Putamen (tissue), 1 donor: ENCODE measurements around the gene KIRREL3.
A peak's percentile ranks its signal among the peaks of the same experiment; 100 is the strongest.

Experiments used
- DNase-seq: peaks from one replicate; pipeline ENCODE4 v3.0.0-alpha.2; 2016; ENCODE audit warnings: low spot score

The KIRREL3 gene

DNA sequence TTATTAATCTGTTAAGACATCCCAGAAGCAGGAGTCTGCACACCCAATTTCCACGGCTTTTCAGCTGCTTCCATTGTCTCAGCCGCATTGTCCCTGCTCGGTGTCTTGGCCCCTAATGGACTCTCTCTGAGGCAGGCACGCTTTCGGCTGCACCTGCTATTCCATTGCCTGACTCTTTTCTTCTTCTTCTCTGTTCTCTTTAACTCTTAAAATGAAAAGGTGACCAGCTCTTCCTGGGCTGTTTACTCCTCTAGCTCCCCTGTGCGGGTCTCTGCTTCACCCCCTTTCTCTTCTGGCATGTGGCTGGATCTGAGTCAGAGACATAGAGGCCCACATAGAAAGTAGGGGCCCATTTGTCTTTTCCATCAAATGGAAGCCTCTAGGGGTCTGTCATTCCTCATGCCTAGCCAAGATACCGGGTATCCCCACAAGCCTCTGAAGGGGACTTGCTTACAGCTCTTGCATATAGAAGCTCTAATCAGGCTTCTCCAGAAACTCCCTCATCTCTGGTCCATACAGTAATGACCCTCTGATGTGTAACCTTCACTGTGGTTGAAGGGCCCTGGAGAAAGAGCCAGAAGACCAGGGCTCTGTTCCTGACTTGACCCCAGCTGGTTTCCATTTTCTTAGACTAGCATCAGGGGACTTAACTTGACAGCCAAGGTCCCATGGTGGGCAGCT lies 401.2 kb downstream of the KIRREL3 start:
- DNase-seq: no peak

DNA sequence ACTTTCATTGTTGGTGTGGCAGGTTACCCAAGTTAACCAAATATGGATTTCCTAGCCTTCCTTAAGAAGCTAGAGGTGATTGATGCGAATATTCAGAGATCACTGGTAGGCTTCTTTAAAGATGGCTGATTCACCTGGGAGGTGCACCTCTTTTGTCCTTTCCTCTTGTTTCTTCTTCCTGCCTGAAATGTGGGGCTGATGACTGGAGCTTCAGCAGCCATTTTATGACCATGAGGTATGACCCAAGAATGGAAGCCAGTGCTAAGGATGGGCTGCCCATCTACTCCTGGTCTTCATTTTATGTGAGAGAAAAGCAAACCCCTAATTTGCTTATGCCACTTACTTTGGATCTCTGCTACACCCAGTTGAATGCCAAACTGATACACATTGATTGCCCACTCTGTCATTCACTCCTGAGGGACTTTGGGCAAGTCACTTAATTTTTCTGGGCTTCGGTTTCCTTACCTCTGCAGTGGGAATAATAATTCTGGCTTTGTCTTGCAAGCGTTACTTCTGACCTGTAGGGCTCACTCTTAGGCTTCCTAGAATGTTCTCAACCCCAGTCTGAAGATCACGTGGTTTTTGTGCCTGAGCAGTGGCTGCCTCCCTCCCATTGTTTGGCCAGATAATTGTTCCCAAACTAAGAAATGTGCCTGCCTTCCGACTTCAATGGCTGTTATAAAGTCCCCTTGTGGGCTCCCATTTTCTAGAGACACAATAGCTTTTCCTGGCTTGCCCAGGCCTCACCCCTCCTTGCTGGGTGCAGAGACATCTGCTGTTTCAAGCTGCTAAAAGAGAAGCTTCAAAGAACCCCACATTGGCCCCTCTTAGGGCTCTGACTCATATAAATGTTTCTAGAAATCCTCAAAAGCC lies 402.0 kb downstream of the KIRREL3 start:
- no peak for DNase-seq

DNA sequence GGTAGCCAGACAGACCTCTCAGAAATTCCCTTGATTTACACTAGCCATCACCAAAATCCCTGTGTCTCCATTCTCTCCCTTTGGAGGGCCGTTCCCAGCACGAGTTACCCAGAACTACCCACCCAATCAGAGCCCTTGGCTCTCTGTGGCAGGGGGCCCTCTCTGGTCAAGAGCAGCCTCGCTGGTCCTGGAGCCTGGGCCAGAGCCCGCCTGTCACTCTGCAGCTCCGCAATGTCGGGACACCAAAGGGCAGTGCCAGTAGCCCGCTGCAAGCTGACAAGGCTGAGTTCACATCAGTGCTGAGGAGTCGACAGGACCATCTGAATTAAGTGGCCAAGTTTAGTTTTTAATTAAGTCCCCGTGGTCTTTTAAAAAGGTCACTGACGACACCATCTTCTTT lies 403.5 kb downstream of the KIRREL3 start:
- no peak for DNase-seq

DNA sequence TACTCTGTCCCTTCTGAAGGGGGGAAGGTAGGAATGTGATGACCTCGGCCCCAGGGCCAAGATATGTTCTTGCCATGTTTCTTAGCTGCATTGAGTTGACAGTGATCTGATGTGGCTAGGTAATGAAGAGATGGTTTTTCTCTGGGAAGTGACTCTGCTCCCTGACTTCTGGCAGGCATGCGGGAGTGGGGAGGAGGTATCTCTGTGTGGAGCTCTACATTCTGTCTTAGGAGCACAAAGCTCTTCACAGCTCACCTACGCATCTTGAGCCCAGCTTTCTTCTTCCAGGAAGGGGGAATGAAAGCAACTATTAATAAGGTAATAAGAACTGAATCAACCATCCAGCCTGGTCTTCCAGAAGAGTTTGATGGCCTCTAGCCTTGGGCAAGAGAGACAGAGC lies 404.1 kb downstream of the KIRREL3 start:
- peak; percentile 60 for DNase-seq

DNA sequence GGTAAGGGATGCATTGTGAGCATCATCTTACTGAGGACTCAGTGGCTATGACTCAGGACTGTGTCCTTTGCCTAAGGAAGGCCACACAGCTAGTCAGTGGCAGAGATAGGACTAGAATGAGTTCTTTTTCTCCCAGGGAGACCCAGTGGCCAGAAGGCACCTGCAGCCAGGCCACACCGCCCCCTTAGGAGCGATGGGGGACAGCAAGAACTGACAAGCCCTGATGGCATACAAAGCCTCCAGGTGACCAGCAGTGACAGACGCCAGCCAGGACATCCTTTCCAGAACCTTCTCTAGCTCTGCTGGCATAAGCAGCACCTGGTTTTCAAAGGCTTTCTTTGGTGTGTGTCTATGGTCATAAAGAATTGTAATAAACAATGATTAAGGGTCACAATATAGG lies 405.0 kb downstream of the KIRREL3 start:
- no peak for DNase-seq

DNA sequence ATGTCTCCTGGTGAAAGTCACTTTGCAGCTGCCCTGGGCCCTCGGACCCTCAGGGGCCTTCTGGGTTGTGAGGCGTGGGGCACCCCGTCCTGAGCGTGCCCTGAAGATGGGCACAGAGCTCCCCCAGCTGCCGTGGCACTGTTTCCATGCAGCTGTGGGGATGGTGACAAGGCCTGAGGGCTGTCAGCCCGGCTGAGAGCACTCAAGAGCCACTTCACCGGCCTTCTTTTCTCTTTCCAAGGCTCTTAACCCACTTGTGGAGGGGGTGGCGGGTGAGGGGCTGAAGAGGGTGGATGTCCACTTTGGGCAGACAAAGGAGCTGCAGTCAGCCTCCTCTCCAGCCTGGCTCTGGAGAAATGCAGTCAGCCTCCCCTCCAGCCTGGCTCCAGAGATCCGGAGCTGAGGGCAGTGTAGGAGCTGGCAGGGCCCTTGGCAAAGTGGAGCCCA lies 405.6 kb downstream of the KIRREL3 start:
- DNase-seq: no peak

DNA sequence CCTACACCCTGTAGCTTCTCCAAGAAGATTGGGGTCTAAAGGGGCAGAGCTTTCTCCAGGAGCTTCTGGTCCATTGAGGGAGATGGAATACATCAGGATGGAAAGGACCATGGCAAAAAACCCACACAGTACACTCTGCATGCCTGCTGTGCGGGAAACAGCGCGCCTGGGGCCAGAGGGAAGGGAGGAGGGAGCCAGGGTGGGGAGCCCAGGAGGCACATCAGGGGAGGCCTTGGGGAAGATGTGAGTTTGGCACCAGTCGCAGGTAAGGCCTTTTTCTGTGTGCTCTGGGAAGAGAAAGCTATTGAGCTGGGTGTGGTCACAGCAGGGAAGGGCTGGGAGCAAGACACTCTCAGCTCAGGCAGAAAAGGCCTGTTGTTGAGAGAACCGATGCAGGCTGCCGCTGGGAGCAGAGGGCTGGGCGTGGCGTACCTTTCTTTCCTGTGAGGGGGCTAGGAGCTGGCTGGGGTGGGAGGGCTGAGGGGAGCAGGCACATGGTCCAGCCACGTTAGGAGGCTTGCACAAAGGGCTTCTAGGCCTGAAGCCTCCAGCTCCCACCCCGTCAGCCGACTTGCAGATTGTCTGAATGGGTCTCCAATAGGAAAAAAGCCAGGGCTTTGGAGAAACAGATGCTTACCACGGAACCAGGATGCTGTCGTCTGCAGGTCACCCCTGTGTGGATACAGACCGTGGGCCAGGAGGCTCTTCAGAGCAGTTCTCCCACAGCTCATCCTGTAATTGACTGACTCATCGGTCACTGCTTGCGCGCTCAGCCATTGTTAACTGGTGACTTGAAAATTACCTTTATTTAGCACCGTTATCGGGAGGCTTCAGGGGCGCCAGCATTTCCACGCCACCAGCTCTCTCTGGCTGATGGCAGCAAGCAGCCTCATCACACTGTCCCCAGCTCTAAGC lies 407.8 kb downstream of the KIRREL3 start:
- DNase-seq: no peak

DNA sequence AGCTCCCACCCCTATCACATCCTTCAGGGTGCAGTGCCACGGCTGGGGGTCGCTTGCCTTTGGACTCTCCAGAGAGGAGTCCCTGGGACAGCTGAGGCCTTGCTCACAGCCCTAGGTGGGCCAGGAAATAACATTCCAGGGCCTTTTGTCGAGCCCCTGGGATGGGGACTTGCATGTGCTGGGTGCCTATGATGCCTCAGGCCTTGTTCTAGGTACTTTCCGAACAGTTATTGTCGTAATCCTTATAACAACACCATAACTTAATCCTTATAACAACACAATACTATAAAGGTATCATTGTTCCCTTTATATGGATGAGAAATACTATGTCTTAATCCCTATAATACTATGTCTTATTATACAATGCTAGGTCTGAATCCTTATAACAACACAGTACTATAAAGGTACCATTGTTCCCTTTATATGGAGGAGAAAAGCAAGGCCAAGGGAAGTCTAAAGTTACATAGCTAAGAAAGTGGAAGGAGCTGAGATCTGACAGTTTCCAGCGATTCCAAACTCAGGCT lies 408.5 kb downstream of the KIRREL3 start:
- no peak for DNase-seq

DNA sequence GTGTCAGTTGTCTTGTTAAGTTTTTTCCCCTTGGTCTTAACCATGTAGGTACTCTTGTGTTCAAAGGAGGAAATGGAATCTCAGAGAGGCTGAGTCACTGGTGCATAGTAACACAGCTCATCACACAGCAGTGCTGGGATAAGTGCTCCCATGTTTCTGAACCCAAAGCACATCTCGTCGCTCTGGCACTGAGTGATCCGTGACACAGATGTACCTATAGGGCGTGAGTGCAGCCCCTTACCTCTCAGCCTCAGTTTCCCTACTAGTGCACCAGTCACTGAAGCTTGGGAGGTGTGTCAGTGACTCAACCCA lies 411.1 kb downstream of the KIRREL3 start:
- no peak for DNase-seq

DNA sequence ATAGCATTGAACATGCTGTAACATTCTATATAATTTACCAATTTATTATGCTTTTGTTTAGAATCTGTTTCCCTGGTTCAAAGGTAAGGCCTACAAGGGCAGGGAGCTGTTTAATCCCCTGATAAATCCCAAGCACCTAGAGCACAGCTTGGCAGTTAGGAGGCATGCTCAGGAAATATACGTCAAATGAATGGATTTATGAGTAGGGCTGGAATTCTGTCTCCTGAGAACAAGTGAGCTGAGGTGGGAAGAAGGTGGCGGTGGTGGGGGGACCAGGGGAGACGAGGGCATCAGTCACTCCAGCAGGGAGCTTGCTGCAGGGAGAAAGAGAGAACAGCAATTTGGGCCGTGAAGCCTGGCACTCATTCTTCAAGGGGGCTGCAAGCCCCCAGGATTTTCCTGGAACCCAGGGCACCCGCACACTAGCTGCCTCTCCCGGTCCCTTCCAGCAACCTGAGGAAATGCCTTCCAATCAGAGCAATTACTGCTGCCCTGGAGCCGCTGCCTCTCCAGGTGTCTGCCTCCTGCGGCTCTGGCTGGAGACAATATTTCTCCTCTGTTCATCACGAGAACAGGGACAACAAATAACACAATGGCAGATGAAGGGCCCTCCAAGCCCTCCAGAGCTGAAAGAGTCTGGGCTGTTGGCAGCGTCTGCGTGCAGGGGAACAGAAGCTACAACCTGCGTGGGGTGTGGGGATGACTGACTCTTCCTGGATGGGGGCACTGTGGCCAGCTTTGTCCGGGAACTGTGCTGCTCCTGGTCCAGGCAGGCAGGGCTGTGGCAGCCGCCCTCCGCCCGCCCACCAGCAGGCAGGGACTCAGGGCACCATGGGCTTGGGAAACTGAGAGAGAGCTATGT lies 411.7 kb downstream of the KIRREL3 start:
- DNase-seq: no peak

DNA sequence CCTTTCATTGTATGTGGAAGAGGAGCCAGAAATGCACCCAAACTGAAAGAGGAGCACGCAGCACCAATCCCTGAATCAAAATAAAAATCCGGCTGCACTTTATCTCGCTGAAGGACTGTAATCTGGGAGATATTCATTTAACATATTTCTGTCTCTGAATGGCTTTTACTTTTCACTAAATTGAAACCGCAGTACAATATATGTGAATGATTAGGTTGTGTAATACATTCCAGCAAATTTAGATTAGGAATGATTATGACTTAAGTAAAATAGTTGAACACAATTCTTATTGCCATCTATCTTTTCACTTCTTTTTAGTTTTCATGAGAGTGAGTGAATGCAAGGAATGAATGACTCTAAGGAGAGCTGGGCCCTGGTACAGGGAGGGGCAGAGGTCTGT lies 413.0 kb downstream of the KIRREL3 start:
- DNase-seq: no peak

DNA sequence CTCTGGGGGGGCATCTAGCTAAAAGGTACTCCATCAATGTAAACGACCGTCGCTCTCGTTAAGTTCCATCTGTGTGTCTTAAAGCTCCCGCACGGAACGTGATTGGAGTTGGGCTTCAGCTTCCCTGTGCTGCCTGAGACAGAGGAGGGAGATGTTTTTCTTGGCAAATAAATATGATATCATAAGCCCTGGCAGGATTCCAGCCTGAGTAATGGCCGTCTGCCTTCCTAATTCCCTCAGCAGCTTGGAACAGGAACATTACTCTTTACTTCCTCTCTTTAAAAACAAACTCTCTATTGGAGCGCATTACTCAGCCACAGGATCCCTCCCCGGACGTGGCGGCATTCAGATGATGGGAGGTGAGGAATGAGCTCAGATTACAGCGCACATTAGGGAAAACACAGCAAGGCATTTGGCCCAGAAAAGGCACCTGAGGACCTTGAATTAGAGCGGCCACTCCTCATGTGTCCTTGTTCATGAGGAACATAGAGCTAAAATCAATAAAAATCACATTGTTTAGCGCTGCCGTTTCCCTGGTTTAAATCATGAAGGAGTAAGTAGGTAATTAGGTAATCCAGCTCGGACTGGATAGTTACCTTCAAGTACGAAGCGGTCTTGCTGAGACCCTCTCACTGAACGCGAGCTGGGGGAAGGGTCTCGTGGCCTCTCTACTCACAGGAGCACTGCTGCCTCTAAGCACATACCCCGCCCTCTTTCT lies 414.6 kb downstream of the KIRREL3 start:
- DNase-seq: no peak

DNA sequence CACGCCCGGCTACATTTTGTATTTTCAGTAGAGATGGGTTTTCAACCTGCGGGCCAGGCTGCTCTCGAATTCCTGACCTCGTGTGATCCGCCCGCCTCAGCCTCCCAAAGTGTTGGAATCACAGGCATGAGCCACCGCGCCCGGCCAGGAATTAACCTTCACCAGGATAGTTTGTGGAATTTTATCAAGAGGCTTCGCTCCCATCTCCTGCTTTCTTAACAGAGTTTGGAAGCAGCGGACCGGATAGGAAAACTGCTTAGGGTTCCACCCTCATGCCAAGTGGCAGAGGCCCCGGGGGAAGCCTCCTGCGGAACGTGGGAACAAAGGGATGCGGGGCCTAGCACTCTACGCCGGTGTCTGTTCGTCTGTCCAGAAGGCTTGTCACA lies 415.2 kb downstream of the KIRREL3 start:
- DNase-seq: no peak

DNA sequence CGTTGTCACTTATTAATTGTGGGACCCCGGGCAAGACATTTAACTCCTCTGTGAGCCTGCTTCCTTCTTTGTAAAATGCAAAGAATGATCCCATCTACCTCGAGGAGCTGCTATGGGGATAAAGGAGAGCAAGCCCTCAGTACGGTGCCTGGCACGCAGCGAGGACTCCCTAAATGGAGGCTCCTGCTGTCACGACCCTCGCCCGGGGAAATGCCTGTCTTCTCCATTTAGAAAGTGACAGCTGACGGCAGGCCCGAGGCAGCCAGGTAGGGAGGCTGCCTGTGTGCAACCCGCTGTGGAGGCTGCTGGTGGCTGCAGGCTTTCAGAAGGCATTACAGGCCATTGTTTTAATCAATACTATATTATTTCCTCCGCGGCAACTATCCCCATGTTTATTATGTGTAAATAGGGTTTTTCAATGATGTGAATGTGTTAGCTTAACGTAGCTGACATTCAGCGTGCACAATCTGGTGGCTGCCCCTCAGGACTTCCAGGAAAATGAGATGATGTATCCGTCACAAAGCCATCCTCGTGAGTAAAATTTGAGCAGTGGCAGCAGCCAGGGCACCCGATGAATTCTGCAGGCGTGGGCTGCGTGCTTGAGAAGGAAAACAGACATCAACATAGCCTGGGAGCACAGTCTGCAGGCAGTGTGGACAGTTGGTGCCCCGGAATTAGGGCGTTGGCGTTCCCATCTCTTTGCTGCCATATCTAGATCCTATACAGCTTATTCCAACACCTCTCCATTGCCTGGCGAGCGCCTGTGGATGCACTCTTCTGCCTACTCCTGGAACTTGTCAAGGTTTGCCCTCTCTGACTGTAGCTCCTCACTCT lies 416.8 kb downstream of the KIRREL3 start:
- no peak for DNase-seq

DNA sequence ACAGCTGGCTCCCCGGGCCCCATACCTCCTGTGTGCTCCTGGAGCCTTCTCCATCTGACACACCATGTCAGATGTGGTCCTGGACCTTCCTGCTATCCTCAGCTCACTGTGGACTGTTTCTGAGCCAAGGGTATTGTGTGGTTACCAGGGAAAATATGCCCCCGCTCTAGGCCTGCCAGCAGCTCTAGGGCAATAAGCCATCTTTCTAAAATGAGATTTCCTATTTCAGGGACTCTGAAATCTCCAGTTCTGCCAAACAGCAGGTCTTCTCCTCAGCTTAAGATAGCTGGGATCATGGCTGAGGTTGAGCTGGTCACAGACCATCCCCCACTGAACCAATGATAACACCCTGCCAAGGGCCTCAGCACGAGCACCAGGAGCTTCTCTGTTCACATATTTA lies 417.5 kb downstream of the KIRREL3 start:
- no peak for DNase-seq

DNA sequence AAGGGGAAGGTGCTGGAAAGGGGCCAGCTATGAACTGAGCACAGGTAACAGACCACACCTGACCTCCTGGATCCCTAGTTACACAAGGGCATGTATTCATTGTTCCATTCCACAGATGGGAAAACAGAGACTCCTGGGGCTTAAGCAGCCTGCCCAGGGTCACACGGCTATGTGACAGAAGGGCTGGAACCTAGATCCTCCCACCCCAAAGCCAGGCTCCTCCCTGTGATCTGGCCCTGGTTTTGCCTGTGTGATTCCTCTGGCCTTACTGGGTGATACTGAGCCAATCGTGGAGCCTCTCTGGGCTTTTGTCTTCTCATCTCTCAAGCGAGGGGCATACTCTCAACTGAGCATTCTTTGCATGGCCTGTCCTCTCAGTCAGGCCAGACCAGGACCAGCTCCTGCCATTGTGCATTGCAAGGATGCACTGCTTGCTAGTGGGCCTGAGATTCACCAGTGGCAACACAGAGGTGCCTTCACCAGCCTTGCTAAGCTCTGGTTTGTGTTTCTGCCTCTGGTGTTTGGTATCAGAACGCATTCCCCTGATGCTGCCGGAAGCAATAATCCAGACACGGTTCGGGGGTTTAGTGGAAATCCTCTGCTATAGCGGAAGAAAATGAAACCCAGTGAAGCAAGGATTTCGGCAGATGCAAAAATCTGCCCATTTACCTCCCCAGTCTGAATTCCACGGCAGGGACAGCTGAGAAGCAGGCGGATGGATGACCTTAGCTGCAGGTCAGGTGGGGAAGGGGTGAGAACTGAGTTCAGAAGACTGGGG lies 418.5 kb downstream of the KIRREL3 start:
- DNase-seq: no peak

DNA sequence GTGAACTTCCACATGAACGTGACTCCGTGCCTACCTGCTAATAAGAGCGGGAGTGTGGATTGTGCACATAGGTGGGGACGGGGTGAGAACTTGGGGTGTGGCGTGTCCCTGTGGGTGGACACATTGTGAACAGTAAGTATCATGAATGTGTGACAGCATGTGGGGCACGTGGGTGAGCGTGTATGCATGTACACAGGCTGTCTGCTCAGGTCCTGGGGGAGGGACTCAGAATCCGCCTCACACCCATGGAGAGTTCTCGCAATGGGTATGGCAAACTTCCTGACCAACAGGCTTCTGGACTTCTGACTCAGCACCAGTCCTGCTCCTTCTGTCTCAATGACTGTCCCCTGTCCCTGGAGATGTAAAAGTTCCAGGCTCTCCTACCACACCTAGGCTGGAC lies 422.1 kb downstream of the KIRREL3 start:
- no peak for DNase-seq

DNA sequence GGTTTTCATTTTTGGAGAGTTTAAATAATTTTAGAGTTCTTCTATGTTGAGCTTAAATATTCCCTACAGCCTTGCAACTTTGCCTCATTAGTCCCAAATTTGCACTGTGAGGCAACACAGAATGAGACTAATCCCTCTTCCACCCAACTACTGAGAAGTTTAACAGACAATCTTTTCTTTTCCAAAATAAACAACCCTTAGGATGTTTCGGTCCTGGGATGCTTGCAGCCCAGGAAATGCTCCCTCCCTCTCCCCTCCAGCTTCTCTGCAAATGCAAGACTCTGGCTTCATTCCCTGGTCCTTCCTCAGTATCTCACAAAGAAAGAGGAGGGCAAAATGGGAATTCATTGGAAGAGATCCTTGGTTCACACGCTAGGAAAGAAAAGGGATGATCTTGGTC lies 422.5 kb downstream of the KIRREL3 start:
- DNase-seq: no peak

DNA sequence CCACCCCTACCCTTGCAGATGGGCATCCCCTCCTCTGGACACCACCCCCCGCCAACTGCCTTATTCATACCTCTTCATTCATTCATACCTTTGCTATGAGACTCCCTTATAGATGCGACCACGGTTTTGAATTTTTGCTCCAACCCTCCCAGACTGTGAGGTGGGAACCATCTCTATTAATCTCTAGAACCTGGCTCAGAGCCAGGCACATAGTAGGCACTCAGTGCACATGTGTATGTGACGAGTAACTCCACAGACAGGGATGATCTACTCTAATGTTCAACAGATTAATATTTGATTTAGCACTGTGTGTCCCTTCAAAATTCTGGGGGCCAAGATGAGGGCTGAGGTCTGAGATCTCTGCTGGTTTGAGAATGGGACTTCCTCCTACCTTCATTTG lies 424.7 kb downstream of the KIRREL3 start:
- DNase-seq: no peak
